HCT116 (cell line): ENCODE results near the gene LAYN. TPM values are rescaled to one million over a fixed set of nuclear protein-coding genes. Genes with fewer than 3 reads are reported as not detected.

Experiments
- ATAC-seq: fragments of 200-7000 bp; cut with Tn5 transposase; 2 replicates; pipeline ENCODE4 v1.9.1; 2020; ENCODE audit warnings: mild to moderate bottlenecking, moderate library complexity
- BruUV-seq: library from RNA; stranded (reverse); fragments of 400-500 nt; replicated peaks from 2 replicates; lab custom pipeline; 2021; lab: Mats Ljungman, UMichigan
- CTCF ChIA-PET: fragments of 300-600 bp; sonication (Branson Sonifier 250); formaldehyde crosslinking; loops from one replicate; lab custom pipeline; 2021; ENCODE audit warnings: antibody characterized with exemption; lab: Charles Lee
- POLR2A ChIA-PET: fragments of 300-600, 350-600 bp; sonication (Branson Sonifier 250); formaldehyde crosslinking; loops from one replicate; lab custom pipeline; 2021; ENCODE audit warnings: antibody characterized with exemption; lab: Charles Lee
- RAD21 ChIA-PET, 2 experiments: fragments of 300-600 bp; sonication (Branson Sonifier 250); formaldehyde crosslinking; loops; one replicate each; lab custom pipeline; 2023; ENCODE audit warnings: low total read pairs in 2 of 2; ENCODE audit not compliant: uncharacterized antibody in 2 of 2, unreplicated experiment in 2 of 2, low non-redundant PET in 1 of 2; lab: Charles Lee
- DNase-seq: peaks from one replicate; pipeline ENCODE4 v3.0.0-alpha.2; 2010; ENCODE audit warnings: low read depth, low spot score
- H2AFZ ChIP-seq: fragments of 200-600 bp; shearing (Covaris generic), sonication (generic); 2 replicates; pipeline ENCODE4 v1.6.1; 2017; ENCODE audit warnings: low read depth, mixed run types, mixed read lengths, antibody characterized with exemption, low read length; ENCODE audit not compliant: poor library complexity, severe bottlenecking
- H3K27ac ChIP-seq: 2 replicates; pipeline ENCODE4 v1.5.1; 2012; ENCODE audit warnings: low read depth, low read length
- H3K27me3 ChIP-seq: fragments of 200-600 bp; sonication (generic); 2 replicates; pipeline ENCODE4 v1.6.1; 2016; ENCODE audit warnings: mixed run types, low read length, mixed read lengths; ENCODE audit not compliant: insufficient read depth
- H3K36me3 ChIP-seq, 2 experiments: fragments of 200-500 bp in 1 of 2; fragments of 200-600 bp in 1 of 2; sonication (Bioruptor generic) in 1 of 2; sonication (generic) in 1 of 2; 2 replicates each; pipeline versions ENCODE4 v1.5.1 to v1.6.1; 2014 to 2016; ENCODE audit warnings: low read length in 2 of 2, inconsistent platforms in 1 of 2, mixed read lengths in 1 of 2, mixed run types in 1 of 2; ENCODE audit not compliant: insufficient read depth in 2 of 2, control insufficient read depth in 1 of 2
- H3K4me1 ChIP-seq, 2 experiments: fragments of 200-600 bp in 1 of 2; sonication (generic) in 1 of 2; 2 replicates each; pipeline versions ENCODE4 v1.5.1 to v1.6.1; 2012 to 2017; ENCODE audit warnings: low read length in 2 of 2, inconsistent platforms in 1 of 2, mild to moderate bottlenecking in 1 of 2, mixed read lengths in 1 of 2, mixed run types in 1 of 2, moderate library complexity in 1 of 2; ENCODE audit not compliant: insufficient read depth in 2 of 2, control insufficient read depth in 1 of 2
- H3K4me2 ChIP-seq: fragments of 200-600 bp; sonication (generic); 2 replicates; pipeline ENCODE4 v1.6.1; 2017; ENCODE audit warnings: mixed run types, low read length, mixed read lengths
- H3K4me3 ChIP-seq, 2 experiments: fragments of 200-600 bp in 1 of 2; sonication (generic) in 1 of 2; replicated peaks in 1 of 2; 2 replicates each; pipeline ENCODE4 v1.5.1; 2011 to 2016; ENCODE audit warnings: low read length in 2 of 2, control low read depth in 1 of 2, low read depth in 1 of 2, mild to moderate bottlenecking in 1 of 2, mixed read lengths in 1 of 2, mixed run types in 1 of 2
- H3K79me2 ChIP-seq: fragments of 200-600 bp; sonication (generic); 2 replicates; pipeline ENCODE4 v1.6.1; 2017; ENCODE audit warnings: mild to moderate bottlenecking, mixed run types, low read length, moderate library complexity, mixed read lengths; ENCODE audit not compliant: insufficient read depth
- H3K9ac ChIP-seq: fragments of 200-600 bp; sonication (generic); 2 replicates; pipeline ENCODE4 v1.6.1; 2016; ENCODE audit warnings: low read length, mixed read lengths
- H3K9me2 ChIP-seq: fragments of 200-600 bp; sonication (generic), shearing (Covaris generic); 2 replicates; pipeline ENCODE4 v1.6.1; 2017; ENCODE audit warnings: mixed run types, mild to moderate bottlenecking, moderate library complexity; ENCODE audit not compliant: insufficient read depth
- H3K9me3 ChIP-seq, 2 experiments: fragments of 200-500 bp in 1 of 2; fragments of 200-600 bp in 1 of 2; sonication (Bioruptor generic) in 1 of 2; sonication (generic) in 1 of 2; 2 replicates each; pipeline ENCODE4 v1.6.1; 2014 to 2017; ENCODE audit warnings: low read length in 2 of 2, mixed read lengths in 2 of 2, inconsistent platforms in 1 of 2, low read depth in 1 of 2, mild to moderate bottlenecking in 1 of 2, mixed run types in 1 of 2, moderate library complexity in 1 of 2; ENCODE audit not compliant: control insufficient read depth in 1 of 2, insufficient read depth in 1 of 2
- H4K20me1 ChIP-seq: fragments of 200-600 bp; sonication (generic), shearing (Covaris generic); 2 replicates; pipeline ENCODE4 v1.6.1; 2017; ENCODE audit warnings: mixed run types, mild to moderate bottlenecking, moderate library complexity; ENCODE audit not compliant: insufficient read depth
- CBX3 ChIP-seq: IDR thresholded peaks from 2 replicates; pipeline ENCODE4 v1.6.1; 2012; ENCODE audit warnings: low read depth
- CEBPB ChIP-seq: IDR thresholded peaks from 2 replicates; pipeline ENCODE4 v1.6.1; 2012; ENCODE audit warnings: low read depth
- CTCF ChIP-seq, 3 experiments: fragments of 200-600 bp in 1 of 3; sonication (generic) in 1 of 3; IDR thresholded peaks in 2 of 3; conservative IDR thresholded peaks in 1 of 3; 2 replicates each; pipeline ENCODE4 v1.5.1; 2012 to 2017; ENCODE audit warnings: low read depth in 2 of 3, low read length in 2 of 3, antibody characterized with exemption in 1 of 3, borderline replicate concordance in 1 of 3, control low read depth in 1 of 3, mild to moderate bottlenecking in 1 of 3, mixed read lengths in 1 of 3, mixed run types in 1 of 3, moderate library complexity in 1 of 3; ENCODE audit not compliant: insufficient read depth in 1 of 3
- ELF1 ChIP-seq: IDR thresholded peaks from 2 replicates; pipeline ENCODE4 v1.6.1; 2012; ENCODE audit warnings: low read depth, borderline replicate concordance
- EZH2 ChIP-seq: fragments of 200-600 bp; sonication (generic); IDR thresholded peaks from 2 replicates; pipeline ENCODE4 v1.6.1; 2017; ENCODE audit warnings: antibody characterized with exemption, mixed run types
- EZH2phosphoT487 ChIP-seq: fragments of 200-600 bp; IDR thresholded peaks from 2 replicates; pipeline ENCODE4 v1.6.1; 2018; ENCODE audit warnings: antibody characterized with exemption, borderline replicate concordance
- FOSL1 ChIP-seq: IDR thresholded peaks from 2 replicates; pipeline ENCODE4 v1.6.1; 2012; ENCODE audit warnings: low read depth
- JUND ChIP-seq: IDR thresholded peaks from 2 replicates; pipeline ENCODE4 v1.6.1; 2012
- MAX ChIP-seq: IDR thresholded peaks from 2 replicates; pipeline ENCODE4 v1.6.1; 2012
- POLR2A ChIP-seq: IDR thresholded peaks from 2 replicates; pipeline ENCODE4 v1.7.0; 2011; ENCODE audit warnings: borderline replicate concordance; ENCODE audit not compliant: insufficient read depth, insufficient read length; ENCODE audit errors: extremely low read depth
- POLR2AphosphoS5 ChIP-seq: IDR thresholded peaks from 2 replicates; pipeline ENCODE4 v1.6.1; 2011; ENCODE audit warnings: mild to moderate bottlenecking, low read depth, low read length, moderate library complexity
- RAD21 ChIP-seq: IDR thresholded peaks from 2 replicates; pipeline ENCODE4 v1.6.1; 2012; ENCODE audit warnings: low read depth, mild to moderate bottlenecking
- REST ChIP-seq: IDR thresholded peaks from 2 replicates; pipeline ENCODE4 v1.6.1; 2012; ENCODE audit warnings: low read depth
- SIN3A ChIP-seq: IDR thresholded peaks from 2 replicates; pipeline ENCODE4 v1.6.1; 2012; ENCODE audit warnings: low read depth
- SP1 ChIP-seq: IDR thresholded peaks from 2 replicates; pipeline ENCODE4 v1.6.1; 2012; ENCODE audit warnings: low read depth
- TCF7L2 ChIP-seq: IDR thresholded peaks from 2 replicates; pipeline ENCODE4 v1.7.0; 2011; ENCODE audit warnings: borderline replicate concordance, inconsistent platforms; ENCODE audit not compliant: insufficient read depth, insufficient read length; ENCODE audit errors: extremely low read depth
- YY1 ChIP-seq: IDR thresholded peaks from 2 replicates; pipeline ENCODE4 v1.6.1; 2011; ENCODE audit warnings: low read length, low read depth, moderate library complexity, mild to moderate bottlenecking; ENCODE audit not compliant: insufficient replicate concordance; ENCODE audit errors: extremely low read depth
- ZFX ChIP-seq: fragments of 450-650 bp; IDR thresholded peaks from 2 replicates; pipeline ENCODE4 v1.6.1; 2017
- ZNF274 ChIP-seq: fragments of 200-500 bp; sonication (Bioruptor generic); IDR thresholded peaks from 2 replicates; pipeline ENCODE4 v1.6.1; 2014; ENCODE audit warnings: mild to moderate bottlenecking, low read depth, low read length, inconsistent platforms
- intact Hi-C: fragments of 100-400 bp; cut with micrococcal nuclease; formaldehyde crosslinking; loops from 2 replicates; pipeline ENCODE4 v1.10.0; 2022
- total RNA-seq: library from RNA; stranded (reverse); gene quantifications from one replicate; pipeline ENCODE4 v1.2.1, GENCODE V29; 2021; ENCODE audit not compliant: unreplicated experiment

Gene LAYN
- total RNA-seq, 1 experiment from 2014 or later, result not detected

- no peaks in the 10 kb centered on the region for H3K27me3 ChIP-seq
- intact Hi-C loops, result no loop called here
- ATAC-seq (no peak), DNase-seq (no peak)
- H4K20me1 ChIP-seq, result no peaks in the 10 kb centered on the region
- no TSS peak for BruUV-seq
- no peaks in the 10 kb centered on the region for H3K9me3 ChIP-seq
- H2AFZ ChIP-seq, result no peak overlapping the region
- no peak overlapping the region for H3K27ac ChIP-seq
- no peaks in the 10 kb centered on the region for H3K36me3 ChIP-seq
- RAD21 ChIA-PET, result no interaction called here
- POLR2A ChIA-PET, result no interaction called here
- CTCF ChIA-PET, result no interaction called here
- H3K4me2 ChIP-seq, result no peak overlapping the region
- H3K79me2 ChIP-seq, result no peaks in the 10 kb centered on the region
- H3K9ac ChIP-seq, result no peak overlapping the region
- no peak for TF ChIP-seq ZFX
- TF ChIP-seq MAX, result no peak
- TF ChIP-seq YY1, result no peak
- TF ChIP-seq FOSL1, result no peak
- no peak for TF ChIP-seq EZH2
- no peak for TF ChIP-seq SP1
- no peak for TF ChIP-seq POLR2AphosphoS5
- no peak for TF ChIP-seq CTCF (IDR thresholded peaks at IDR 0.05 in 2 of 3, conservative IDR thresholded peaks at IDR 0.05 in 1 of 3; ENCODE audit: borderline replicate concordance in 1 of 3, insufficient read depth in 1 of 3, low read depth in 2 of 3, low read length in 2 of 3)
- TF ChIP-seq EZH2phosphoT487, result no peak
- no peak for TF ChIP-seq CEBPB
- no peak for TF ChIP-seq REST
- no peak for TF ChIP-seq ELF1
- no peak for TF ChIP-seq ZNF274
- TF ChIP-seq JUND, result no peak
- TF ChIP-seq TCF7L2, result no peak
- no peak for TF ChIP-seq POLR2A
- TF ChIP-seq SIN3A, result no peak
- TF ChIP-seq RAD21, result no peak
- no peak for TF ChIP-seq CBX3
- H3K4me1 ChIP-seq, result no peaks in the 10 kb centered on the region
- no peaks in the 10 kb centered on the region for H3K9me2 ChIP-seq
- H3K4me3 ChIP-seq, result no peak overlapping the region
Observed at GRCh38 chr11:111500481-111500880, 40.0 kb upstream of the LAYN start.
